Stimulated activated CD8-positive, alpha-beta memory T cell treated with anti-CD3 and anti-CD28 coated beads, Interleukin-7, amount 100 ng/mL, for 1 hour (primary cell): Measurements from ENCODE around the gene PDE7B.

Experiments
- DNase-seq, 2 donors: peaks; one replicate each; pipeline ENCODE4 v3.0.0-alpha.2; 2020; ENCODE audit warnings: low read depth in 2 of 2

PDE7B gene

GRCh38 chr6:136024711-136025110 is 173.2 kb downstream of the PDE7B start:
- no peak for DNase-seq

- DNase-seq, result no peak
Measured at GRCh38 chr6:136025736-136026135, 174.2 kb downstream of the PDE7B start.

GRCh38 chr6:136030131-136030530 is 178.6 kb downstream of the PDE7B start:
- DNase-seq, result no peak

- no peak for DNase-seq
Measured at GRCh38 chr6:136031982-136032381, 180.5 kb downstream of the PDE7B start.

GRCh38 chr6:136033416-136033815 is 181.9 kb downstream of the PDE7B start:
- no peak for DNase-seq

- no peak for DNase-seq
Measured at GRCh38 chr6:136034422-136034821, 182.9 kb downstream of the PDE7B start.

- no peak for DNase-seq
Measured at GRCh38 chr6:136035378-136036070, 184.0 kb downstream of the PDE7B start.

GRCh38 chr6:136036071-136036380 is 184.5 kb downstream of the PDE7B start:
- no peak for DNase-seq

GRCh38 chr6:136036601-136037000 is 185.1 kb downstream of the PDE7B start:
- DNase-seq, result no peak

GRCh38 chr6:136037242-136037875 is 185.9 kb downstream of the PDE7B start:
- no peak for DNase-seq

GRCh38 chr6:136037876-136038460 is 186.5 kb downstream of the PDE7B start:
- DNase-seq, result no peak

GRCh38 chr6:136038531-136038930 is 187.0 kb downstream of the PDE7B start:
- DNase-seq, result no peak

GRCh38 chr6:136039185-136039584 is 187.7 kb downstream of the PDE7B start:
- DNase-seq, result no peak

GRCh38 chr6:136050475-136050874 is 199.0 kb downstream of the PDE7B start:
- no peak for DNase-seq

- no peak for DNase-seq
Measured at GRCh38 chr6:136051140-136051775, 199.8 kb downstream of the PDE7B start.

GRCh38 chr6:136052031-136052430 is 200.5 kb downstream of the PDE7B start:
- DNase-seq, result no peak

- no peak for DNase-seq
Measured at GRCh38 chr6:136058852-136059251, 207.4 kb downstream of the PDE7B start.

- DNase-seq, result no peak
Measured at GRCh38 chr6:136059308-136059707, 207.8 kb downstream of the PDE7B start.

GRCh38 chr6:136060052-136060451 is 208.6 kb downstream of the PDE7B start:
- DNase-seq, result no peak

- no peak for DNase-seq
Measured at GRCh38 chr6:136060759-136061158, 209.3 kb downstream of the PDE7B start.

- DNase-seq, result no peak
Measured at GRCh38 chr6:136061701-136062100, 210.2 kb downstream of the PDE7B start.

- no peak for DNase-seq
Measured at GRCh38 chr6:136063096-136063495, 211.6 kb downstream of the PDE7B start.

- no peak for DNase-seq
Measured at GRCh38 chr6:136066005-136066404, 214.5 kb downstream of the PDE7B start.
